HEK293 (cell line): ENCODE data around the gene BST1.

Source experiments
- CTCF ChIP-seq: fragments of 450-650 bp; formaldehyde crosslinking; IDR thresholded peaks from 2 replicates; pipeline ENCODE4 v1.5.1; 2016; ENCODE audit warnings: missing biosample characterization, missing genetic modification characterization
- KLF7 ChIP-seq: fragments of 450-650 bp; formaldehyde crosslinking; IDR thresholded peaks from 2 replicates; pipeline ENCODE4 v1.5.1; 2016; ENCODE audit warnings: missing biosample characterization, missing genetic modification characterization, borderline replicate concordance
- PATZ1 ChIP-seq: fragments of 450-650 bp; formaldehyde crosslinking; IDR thresholded peaks from 2 replicates; pipeline ENCODE4 v1.5.1; 2016; ENCODE audit warnings: missing biosample characterization, missing genetic modification characterization
- PRDM6 ChIP-seq: fragments of 450-650 bp; formaldehyde crosslinking; IDR thresholded peaks from 2 replicates; pipeline ENCODE4 v1.5.1; 2017; ENCODE audit warnings: missing biosample characterization, missing genetic modification characterization
- WT1 ChIP-seq: fragments of 450-650 bp; formaldehyde crosslinking; IDR thresholded peaks from 2 replicates; pipeline ENCODE4 v1.5.1; 2016; ENCODE audit warnings: missing biosample characterization, missing genetic modification characterization
- YY2 ChIP-seq: fragments of 450-650 bp; formaldehyde crosslinking; IDR thresholded peaks from 2 replicates; pipeline ENCODE4 v1.5.1; 2016; ENCODE audit warnings: missing biosample characterization, missing genetic modification characterization
- ZBTB11 ChIP-seq: fragments of 450-650 bp; formaldehyde crosslinking; conservative IDR thresholded peaks from 2 replicates; pipeline ENCODE4 v1.5.1; 2016; ENCODE audit warnings: low read depth, missing biosample characterization, missing genetic modification characterization
- ZBTB21 ChIP-seq: fragments of 450-650 bp; formaldehyde crosslinking; IDR thresholded peaks from 2 replicates; pipeline ENCODE4 v1.5.1; 2017; ENCODE audit warnings: missing biosample characterization, missing genetic modification characterization
- ZBTB6 ChIP-seq: fragments of 450-650 bp; formaldehyde crosslinking; IDR thresholded peaks from 2 replicates; pipeline ENCODE4 v1.5.1; 2017; ENCODE audit warnings: missing biosample characterization, missing genetic modification characterization
- ZFP69B ChIP-seq: fragments of 450-650 bp; formaldehyde crosslinking; IDR thresholded peaks from 2 replicates; pipeline ENCODE4 v1.5.1; 2016; ENCODE audit warnings: missing biosample characterization, missing genetic modification characterization
- ZNF10 ChIP-seq: fragments of 450-650 bp; formaldehyde crosslinking; IDR thresholded peaks from 2 replicates; pipeline ENCODE4 v1.5.1; 2017; ENCODE audit warnings: missing biosample characterization, missing genetic modification characterization
- ZNF133 ChIP-seq: fragments of 450-650 bp; formaldehyde crosslinking; IDR thresholded peaks from 2 replicates; pipeline ENCODE4 v1.5.1; 2016; ENCODE audit warnings: missing biosample characterization, missing genetic modification characterization
- ZNF138 ChIP-seq: fragments of 450-650 bp; formaldehyde crosslinking; IDR thresholded peaks from 2 replicates; pipeline ENCODE4 v1.5.1; 2016; ENCODE audit warnings: missing biosample characterization, missing genetic modification characterization, borderline replicate concordance
- ZNF18 ChIP-seq: fragments of 450-650 bp; formaldehyde crosslinking; IDR thresholded peaks from 2 replicates; pipeline ENCODE4 v1.5.1; 2016; ENCODE audit warnings: missing biosample characterization, missing genetic modification characterization
- ZNF223 ChIP-seq: fragments of 450-650 bp; formaldehyde crosslinking; IDR thresholded peaks from 2 replicates; pipeline ENCODE4 v1.5.1; 2016; ENCODE audit warnings: missing biosample characterization, missing genetic modification characterization
- ZNF280D ChIP-seq: fragments of 450-650 bp; formaldehyde crosslinking; IDR thresholded peaks from 2 replicates; pipeline ENCODE4 v1.5.1; 2016; ENCODE audit warnings: missing biosample characterization, missing genetic modification characterization
- ZNF416 ChIP-seq: fragments of 450-650 bp; formaldehyde crosslinking; IDR thresholded peaks from 2 replicates; pipeline ENCODE4 v1.5.1; 2016; ENCODE audit warnings: missing biosample characterization, missing genetic modification characterization
- ZNF48 ChIP-seq: fragments of 450-650 bp; formaldehyde crosslinking; IDR thresholded peaks from 2 replicates; pipeline ENCODE4 v1.5.1; 2016; ENCODE audit warnings: missing biosample characterization, missing genetic modification characterization
- ZNF514 ChIP-seq: fragments of 450-650 bp; formaldehyde crosslinking; IDR thresholded peaks from 2 replicates; pipeline ENCODE4 v1.5.1; 2016; ENCODE audit warnings: missing biosample characterization, missing genetic modification characterization
- ZNF580 ChIP-seq: fragments of 450-650 bp; formaldehyde crosslinking; IDR thresholded peaks from 2 replicates; pipeline ENCODE4 v1.5.1; 2016; ENCODE audit warnings: missing biosample characterization, missing genetic modification characterization
- ZNF658 ChIP-seq: fragments of 450-650 bp; formaldehyde crosslinking; IDR thresholded peaks from 2 replicates; pipeline ENCODE4; 2016; ENCODE audit warnings: missing biosample characterization, missing genetic modification characterization
- ZNF707 ChIP-seq: fragments of 450-650 bp; formaldehyde crosslinking; IDR thresholded peaks from 2 replicates; pipeline ENCODE4 v1.5.1; 2016; ENCODE audit warnings: missing biosample characterization, missing genetic modification characterization
- ZSCAN30 ChIP-seq: fragments of 450-650 bp; IDR thresholded peaks from 2 replicates; pipeline ENCODE4 v1.5.1; 2018; ENCODE audit warnings: missing biosample characterization, mild to moderate bottlenecking, missing genetic modification characterization, moderate library complexity

Gene BST1

GRCh38 chr4:15681372-15682241 lies 21.3 kb upstream of the BST1 start, which contains the start of gene FAM200B (continued):
- TF ChIP-seq ZBTB11 (tag by site-specific recombination) (peak; percentile 96), PATZ1 (tag by site-specific recombination) (peak; percentile 80), ZNF514 (no peak), KLF7 (tag by site-specific recombination) (peak; percentile 90), ZFP69B (tag by site-specific recombination) (no peak; the same call in 1 of the 2 replicates), ZNF280D (no peak), ZNF223 (tag by site-specific recombination) (peak; percentile 85; the same call in 1 of the 2 replicates), ZSCAN30 (tag by site-specific recombination) (peak; percentile 90), YY2 (tag by site-specific recombination) (no peak), CTCF (tag by site-specific recombination) (peak; percentile 48; the same call in 1 of the 2 replicates), ZNF138 (tag by site-specific recombination) (no peak), PRDM6 (tag by site-specific recombination) (no peak), ZNF133 (no peak), ZBTB6 (0 out of 2 replicates have a peak, but pooled peaks have one; percentile 15), ZNF18 (tag by site-specific recombination) (no peak), ZNF416 (tag by site-specific recombination) (no peak), ZBTB21 (no peak), ZNF707 (tag by site-specific recombination) (no peak), WT1 (tag by site-specific recombination) (0 out of 2 replicates have a peak, but pooled peaks have one; percentile 16), ZNF48 (tag by site-specific recombination) (no peak), ZNF580 (tag by site-specific recombination) (0 out of 2 replicates have a peak, but pooled peaks have one; percentile 49), ZNF658 (no peak), ZNF10 (tag by site-specific recombination) (no peak)
